A204.1 (cell line): Measurements from ENCODE around the gene MUC2.

Experiments used
- FAIRE-seq: peaks from 2 replicates; lab custom pipeline; 2012; peaks lifted over from hg19 to GRCh38; lab: Jason Lieb, UNC

MUC2 gene

DNA sequence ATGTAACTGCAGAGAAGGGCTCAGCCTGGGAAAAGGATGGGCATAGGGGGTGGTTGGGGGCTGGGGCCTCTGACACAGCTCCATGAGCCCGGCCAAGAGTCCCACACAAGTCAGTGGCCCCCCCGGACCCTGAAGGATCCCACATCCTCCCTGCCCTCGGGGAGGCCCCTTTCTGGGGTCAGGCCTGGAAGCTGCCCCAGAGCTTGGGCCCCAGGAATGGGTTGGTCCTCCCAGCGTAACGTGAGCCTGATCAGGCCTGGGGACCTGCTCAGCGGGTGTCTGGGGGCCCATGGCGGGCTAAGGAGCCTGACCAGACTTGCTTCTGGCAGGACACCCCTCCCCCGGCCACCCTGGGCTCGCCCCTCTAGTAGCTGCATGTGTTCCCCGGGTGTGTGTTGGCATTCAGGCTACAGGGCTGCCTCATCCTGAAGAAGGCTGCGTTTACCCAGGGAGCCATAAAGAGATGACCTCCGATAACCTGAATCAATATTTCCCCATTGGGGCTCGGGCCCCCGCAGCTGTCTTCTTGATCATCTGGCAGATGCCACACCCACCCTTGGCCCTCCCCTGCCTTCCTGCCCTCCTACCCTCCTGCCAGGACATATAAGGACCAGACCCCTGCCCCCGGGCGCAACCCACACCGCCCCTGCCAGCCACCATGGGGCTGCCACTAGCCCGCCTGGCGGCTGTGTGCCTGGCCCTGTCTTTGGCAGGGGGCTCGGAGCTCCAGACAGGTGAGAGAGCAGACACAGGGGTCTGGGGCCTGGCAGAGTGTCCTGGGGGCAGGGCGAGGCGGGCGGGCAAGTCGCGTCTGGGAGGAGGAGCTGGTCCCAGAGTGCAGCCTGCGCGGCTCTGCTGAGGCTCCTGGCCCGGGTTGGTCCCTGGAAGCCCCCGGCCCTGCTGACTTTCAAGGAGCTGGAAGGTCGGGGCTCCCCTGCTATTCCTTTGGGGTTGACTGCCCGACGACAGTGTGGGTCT lies at the start of gene MUC2:
Gene MUC2 (plus strand): TSS at position 631 of the 978 bp plus-strand sequence.
- no peak for FAIRE-seq

DNA sequence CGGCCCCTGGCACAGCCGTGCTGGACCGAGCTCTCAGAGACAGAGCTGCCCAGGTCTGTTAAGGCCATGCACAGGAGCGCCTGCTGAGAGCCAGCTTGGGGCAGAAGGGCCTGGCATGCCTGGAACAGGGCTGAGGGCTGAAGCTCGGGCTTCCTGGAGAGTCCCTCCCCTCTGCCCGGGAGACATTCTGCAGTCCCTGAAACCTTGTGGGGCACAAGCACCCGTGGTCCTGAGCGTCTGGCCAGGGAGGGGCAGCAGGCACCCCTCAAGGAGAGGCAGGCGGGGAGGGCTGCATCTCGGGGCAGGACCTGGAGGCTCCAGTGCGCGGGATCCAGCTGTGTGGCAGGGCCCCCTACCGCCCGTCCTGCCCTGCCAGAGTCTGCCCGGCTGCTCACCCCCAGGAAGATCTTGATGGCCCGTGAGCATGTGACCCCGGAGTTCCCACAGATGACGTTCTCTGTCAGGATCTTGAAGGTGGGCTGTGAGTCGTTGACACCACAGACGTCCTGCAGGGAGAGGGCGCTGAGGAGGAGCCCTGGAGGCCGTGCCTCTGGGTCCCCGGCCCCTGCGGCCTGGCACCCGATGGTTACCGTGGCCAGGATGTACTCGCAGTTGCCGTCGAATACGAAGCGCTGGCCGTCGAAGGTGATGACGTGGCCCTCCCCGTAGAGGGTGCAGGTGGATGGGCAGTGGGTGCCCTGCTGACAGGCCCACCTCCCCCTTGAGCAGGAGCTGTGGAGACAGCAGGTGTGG lies 49.1 kb upstream of the MUC2 start:
- FAIRE-seq, result no peak

DNA sequence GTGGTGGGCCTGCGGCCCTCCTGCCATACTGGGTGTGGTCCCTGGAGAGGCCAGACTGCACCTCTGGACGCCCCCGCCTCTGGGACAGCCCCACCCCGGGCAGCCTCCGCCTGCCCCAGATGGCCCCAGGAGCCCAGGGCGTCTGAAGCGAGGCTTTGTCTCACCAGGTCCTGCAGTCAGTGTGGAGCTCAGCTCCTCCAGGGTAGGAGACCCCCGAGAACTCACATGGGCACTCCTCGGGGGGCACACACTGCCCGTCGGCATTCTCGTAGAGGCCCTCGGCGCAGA lies 48.6 kb upstream of the MUC2 start:
- no peak for FAIRE-seq

DNA sequence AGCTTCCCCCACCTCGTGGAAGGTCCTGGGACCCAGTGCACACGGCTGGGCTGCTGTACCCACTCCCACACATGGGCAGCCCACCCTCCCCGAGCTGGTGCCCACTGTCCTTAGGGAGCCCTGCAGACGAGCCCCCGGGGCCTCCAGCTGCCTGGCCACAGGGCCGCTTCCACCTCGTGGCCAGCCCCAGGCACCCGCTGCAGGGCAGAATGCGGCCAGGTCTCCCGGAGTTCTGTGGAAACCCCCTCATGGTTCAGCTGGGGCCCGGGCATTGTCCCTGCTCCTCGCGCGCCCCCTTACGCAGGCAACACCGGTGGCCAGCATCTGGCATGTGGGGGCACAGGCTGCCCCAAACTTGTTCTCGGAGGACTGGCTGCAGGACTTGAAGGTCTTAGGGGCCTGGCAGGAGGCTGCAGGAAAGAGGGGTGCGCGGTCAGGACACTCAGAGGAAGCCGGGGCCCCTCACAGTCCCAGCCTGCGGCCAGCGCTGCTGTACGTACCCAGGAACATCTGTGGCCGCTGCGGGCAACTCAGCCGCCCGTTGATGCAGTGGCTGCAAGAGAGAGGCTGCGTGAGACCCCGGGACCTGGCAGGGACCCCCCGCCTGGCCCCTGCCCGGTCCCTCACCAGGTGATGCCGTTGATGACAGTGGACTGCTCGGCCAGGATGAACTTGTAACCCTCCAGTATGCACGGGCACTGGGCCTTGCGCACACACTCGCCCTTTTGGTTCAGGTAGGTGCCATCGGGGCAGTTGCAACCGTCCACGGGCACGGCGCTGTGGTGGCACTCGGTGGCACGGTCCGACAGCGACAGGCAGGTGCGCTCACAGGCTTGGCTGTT lies 47.8 kb upstream of the MUC2 start:
- no peak for FAIRE-seq

DNA sequence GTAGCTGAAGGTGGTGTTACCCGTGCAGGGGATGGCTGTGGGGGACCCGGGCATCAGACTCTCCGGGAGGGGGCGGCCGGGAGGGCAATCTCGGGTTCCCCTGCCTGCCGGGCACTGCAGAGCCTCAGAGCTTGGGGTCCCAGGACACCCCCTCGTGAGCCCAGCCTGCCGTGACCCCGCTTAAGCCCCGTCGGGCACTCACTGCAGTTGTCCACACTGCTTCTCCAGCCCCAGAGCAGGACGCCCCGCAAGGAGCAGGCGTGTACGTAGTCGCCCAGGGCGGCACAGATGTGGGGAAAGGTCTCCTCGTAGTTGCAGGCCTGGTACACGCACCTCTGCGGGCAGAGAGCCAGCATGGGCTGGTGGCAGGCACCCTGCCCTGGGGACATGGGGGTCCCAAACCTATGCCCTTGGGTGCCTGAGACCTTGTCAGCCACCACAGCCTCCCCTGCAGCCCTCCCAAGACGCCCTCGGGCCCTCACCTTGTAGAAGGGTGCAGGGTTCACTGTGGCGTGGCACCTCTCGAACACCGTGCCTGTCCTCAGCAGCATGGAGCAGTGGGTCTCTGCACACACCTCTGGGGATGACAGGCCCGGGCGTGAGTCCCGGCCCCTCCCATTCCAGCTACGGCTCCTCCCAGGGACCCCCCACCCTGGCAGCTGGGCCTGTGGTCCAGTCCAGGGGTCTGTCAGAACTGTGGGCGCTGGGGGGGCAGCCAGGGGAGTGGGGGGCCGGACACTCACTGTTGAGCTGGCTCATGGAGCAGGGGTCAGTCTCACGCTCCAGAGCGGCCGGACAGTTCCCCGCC lies 47.0 kb upstream of the MUC2 start:
- FAIRE-seq, result no peak

DNA sequence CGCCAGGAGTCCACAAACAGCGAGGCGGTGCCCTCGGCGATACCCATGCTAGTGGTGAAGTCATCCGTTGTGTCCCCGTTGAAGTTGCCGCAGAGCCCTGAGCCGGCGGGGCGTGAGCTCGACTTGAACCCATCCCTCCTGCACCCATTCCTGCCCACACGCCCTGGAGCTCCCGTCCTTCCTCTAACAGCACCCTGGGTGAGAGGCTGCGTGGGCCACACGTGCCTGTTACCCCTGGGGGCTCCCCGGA lies 46.5 kb upstream of the MUC2 start:
- no peak for FAIRE-seq

DNA sequence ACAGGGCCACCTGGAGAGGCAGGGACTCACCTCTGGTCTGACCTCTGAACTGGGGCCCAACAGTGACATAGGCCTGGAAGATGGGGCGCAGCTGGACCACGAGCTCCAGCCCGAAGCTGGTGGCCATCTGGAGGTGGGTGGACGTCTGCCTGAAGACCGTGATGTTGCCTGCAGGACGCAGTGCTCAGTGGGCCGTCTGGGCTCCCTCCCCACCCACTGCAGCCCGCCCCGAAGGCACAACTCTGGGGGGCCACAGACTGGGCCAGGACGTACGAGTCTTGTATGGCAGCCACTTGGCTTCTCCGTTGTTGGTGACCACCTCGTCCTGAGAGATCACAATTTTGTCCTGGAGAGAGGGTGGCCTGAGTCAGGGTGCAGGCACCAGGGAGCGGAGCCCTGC lies 46.1 kb upstream of the MUC2 start:
- no peak for FAIRE-seq

DNA sequence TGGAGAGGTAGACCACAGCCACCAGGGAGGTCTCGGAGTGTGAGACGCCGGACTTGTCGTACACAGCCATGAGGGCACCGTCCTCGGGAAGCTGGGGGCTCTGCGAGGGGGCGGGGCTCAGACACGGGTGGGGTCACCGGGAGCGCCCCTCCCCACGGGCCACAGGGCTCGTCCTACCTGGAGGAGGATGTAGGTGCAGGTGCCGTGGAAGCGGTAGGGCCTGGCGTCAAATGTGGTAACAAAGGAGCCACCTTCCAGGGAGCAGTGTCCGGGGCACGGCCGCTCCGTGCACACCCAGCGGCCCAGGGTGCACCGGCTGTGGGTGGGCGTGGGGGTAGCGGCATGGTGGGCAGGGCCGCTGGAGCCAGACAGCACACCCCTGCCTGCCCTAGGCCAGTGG lies 45.6 kb upstream of the MUC2 start:
- no peak for FAIRE-seq

DNA sequence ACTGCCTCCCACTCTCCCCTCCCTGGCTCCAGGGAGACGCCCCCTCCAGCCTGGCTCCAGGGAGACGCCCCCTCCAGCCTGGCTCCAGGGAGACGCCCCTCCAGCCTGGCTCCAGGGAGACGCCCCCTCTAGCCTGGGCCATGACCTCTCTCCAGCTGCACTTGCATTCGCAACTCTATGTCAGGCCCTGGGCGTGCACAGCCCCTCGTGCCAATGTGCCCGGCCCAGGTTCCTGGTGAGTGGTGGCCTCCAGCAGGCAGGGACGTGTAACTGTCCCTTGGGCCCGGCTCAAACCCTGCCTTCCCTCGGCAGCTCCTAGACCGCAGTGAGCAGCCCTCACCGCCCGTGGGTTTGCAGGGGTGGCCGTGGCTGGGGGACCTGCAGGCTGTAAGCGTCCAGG lies 45.0 kb upstream of the MUC2 start:
- no peak for FAIRE-seq

DNA sequence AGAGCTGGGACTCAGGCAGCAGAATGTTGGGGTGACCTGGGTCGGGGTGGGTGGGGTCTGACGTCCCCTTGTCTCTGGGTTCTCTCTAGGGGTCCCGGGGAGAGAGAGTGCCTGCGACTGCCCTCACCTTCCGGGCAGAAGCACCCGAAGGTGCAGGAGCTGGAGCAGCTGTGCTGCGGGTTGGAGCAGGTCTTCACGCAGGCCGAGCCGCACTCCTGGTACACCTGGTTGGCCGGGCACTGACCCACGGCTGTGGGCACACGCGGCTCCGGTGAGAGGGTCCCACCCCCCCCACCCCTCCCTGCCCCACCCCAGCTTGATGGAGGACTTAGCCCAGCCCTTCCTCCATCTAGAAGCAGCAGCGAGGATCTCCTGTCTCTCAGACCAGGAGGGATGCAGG lies 44.6 kb upstream of the MUC2 start:
- FAIRE-seq, result no peak

DNA sequence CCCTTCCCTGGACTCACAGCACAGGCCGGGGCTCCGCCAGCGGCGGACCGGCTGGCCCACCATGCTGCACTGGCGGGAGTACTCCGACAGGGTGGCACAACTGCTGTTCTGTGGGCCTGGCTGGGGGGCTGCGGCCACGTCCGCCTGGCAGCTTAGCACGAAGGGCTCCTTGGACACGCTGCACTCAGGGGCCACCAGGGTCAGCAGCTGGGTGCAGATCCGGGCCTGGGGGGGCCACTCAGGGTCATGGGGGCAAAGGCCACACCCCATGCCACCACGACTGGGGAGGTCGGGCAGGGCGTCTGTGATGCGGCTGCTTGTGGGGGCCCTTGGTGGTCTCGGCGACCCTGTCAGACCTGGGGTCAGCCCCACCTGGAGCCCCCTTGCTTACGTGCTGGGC lies 44.1 kb upstream of the MUC2 start:
- FAIRE-seq, result no peak

DNA sequence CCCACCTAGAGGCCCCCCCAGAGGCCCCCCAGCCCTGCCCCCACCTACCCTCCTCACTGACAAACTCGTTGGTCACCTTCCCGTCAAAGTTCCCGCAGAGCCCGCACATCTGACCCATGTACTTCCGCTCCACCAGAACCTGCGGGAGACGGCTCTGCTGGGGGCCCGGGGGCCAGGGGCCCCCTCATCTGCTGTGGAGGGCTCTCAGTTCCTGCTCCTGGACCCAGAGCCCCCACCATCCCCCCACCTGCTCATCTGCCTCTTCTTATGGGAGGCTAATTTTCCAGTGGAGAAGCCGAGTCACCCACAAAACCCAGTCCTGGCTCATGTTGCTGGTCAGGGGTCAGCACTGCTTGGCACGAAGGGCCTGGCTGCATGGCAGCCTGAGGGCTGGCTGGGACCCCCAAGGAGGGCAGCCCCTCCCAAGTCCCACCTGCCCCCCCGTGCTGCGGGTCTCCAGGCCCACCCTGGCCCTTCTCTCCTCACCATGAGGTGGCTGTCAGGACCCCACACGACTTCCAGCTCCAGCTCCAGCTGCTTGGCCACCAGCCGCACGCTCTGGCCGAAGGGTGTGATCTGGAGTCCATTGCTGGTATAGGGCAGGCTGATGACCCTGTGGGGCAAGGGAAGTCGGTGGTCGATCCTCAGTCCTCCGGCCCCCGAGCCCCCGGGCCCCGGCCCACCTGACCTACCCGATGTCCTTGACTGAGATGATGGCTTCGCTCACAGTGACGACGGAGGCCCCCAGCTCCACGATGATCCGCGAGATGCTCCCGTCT lies 43.4 kb upstream of the MUC2 start:
- no peak for FAIRE-seq

DNA sequence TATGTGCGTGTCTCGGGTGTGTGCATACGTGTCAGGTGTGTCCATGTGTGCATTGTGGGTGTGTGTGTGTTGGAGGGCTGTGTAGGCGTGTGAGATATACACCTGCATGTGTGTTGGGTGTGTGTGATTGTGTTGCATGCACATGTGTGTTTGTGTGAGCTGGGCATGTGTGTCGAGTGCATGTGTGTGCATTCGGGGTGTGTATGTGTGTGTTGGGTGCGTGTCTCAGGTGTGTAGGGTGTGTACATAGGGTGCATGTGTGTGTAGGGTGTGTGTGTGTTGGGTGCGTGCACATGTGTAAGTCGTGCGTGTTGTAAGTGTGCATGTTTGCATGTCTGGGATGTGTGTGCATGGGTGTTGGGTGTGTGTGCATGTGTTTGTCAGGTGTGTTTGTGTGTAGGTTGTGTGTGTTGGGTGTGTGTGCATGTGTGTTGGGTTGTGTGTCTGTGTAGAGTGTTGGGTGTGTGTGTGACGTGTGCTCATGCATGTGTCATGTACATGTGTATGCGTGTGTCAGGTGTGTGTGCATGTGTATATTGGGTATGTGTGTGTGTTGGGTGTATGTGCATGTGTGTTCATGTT lies 42.3 kb upstream of the MUC2 start:
- no peak for FAIRE-seq

DNA sequence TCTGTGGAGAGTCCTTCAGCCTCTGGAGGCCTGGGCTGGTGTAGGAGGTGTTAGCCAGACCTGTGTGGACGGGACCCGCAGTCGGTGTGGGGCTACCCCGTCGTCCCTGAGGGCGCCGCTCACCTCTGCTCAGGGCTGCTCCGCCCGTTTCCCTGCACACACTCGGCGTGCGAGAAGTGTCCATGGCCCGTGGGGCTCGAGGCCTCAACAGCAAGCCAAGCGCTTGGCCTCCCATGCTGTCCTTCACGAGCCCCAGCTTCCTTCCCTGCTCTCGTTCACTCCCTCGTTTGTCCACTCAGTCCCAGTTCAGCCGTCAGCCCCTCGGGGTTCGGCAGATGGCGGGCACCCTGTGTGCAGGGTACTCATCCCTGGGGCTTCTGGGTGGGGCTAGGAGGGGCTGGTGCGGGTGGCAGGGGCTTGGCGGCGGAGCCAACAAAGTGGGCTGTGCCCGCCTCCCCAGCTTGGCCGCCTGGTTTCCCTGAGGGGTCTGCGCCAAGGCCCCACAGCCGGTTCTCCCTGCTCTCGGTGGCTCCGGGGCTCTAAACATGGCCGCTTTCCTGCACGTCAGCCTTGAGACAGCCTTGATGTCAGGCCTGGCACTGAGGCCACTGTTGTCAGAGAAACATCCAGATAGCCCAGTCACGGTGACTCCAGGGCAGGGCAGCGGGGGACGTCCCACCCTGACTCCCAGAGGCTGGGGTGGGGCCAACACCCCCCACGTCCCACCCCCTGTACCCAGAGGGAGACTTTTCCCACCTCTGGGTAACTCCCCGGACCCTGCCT lies 41.5 kb upstream of the MUC2 start:
- FAIRE-seq, result no peak

DNA sequence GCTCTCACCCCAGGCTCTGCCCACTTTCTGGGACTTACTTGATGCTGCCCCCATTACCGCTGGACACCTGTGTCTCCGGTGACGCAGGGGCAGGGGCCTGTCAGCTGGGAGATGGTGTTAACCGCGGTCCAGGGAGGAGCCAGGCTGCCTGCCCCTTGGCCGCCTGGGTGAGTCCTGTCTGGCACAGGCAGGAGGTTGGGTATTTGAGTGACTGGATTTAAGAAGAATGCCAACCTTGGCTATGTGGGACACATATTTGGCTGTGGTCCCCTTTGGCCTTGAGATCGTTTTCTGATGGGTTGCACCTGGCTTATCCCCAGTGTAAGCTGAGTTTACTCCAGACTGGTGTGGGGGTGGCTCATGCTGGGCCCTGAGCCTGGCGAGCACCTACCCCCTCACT lies 40.7 kb upstream of the MUC2 start:
- FAIRE-seq, result no peak

DNA sequence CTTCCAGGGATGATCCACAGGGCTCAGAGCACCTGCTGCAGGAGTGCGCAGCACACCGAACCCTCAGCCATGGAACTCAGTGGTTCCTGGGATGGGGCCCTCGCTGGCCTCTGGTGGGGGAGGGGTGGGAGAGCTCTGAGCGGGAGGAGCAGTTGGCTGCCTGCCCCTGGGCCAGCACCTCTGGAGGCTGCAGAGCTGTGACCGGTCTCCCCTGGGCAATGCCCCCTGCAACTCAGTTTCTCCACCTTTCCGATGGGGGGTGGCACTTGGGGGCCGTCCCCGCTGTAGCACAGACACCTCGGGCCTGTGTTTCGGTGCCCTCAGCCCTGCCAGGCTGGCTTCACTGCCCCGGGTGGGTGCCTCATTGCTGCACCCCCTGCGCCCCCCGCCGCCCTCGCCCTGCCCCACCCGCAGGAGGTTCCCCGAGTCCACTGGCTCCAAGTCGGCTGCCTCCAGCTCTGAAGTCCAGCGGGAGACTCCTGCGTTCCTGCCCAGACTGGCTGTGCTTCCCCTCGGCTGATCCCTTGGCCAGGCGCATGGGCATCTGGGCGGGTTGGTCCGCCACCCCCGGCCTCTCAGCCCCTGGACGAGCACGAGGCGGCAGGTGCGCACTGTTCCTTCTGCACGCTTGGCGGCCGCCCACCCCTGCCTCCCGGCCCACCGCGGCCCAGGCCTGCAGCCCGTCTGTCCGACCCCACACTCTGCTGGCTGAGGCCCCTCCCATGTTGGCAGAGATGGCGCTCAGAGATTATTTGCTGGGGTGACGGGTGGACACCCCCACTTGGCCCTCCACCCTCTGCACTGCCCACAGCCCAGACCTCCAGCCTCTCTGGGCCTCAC lies 40.0 kb upstream of the MUC2 start:
- no peak for FAIRE-seq

DNA sequence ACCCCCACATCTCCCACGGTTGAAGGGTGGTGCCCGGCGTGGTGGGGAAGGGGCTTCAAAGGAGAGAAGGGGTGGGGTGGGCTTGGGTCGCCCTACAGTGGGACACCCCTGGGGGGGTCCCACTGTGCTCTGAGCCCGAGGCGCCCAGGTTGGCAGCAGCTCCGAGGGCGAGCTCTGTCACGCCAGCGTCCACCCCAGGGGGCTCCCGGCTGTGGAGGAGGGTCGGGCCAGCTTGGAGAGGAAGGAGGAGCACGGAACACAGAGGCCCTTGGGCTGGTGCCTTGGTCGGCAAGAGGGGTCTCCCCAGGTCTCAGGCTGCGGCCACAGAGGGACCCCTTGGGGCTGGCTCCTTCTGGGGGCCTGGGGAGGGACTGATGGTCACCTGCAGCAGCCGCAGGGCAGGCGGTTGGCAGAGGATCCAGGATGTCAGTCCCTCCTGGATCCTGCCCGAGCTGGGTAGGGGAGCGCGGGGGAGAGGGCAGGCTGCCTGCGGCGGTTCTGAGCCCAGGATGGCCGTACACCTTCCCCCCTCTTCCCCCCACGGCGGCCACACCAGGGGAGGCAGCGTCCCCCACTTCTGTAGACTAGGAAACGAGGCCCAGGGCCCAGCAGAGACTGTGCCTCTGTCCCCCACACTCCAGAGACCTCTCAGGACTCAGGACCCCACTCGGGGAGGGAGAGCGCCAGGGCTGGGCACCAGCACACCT lies 38.9 kb upstream of the MUC2 start:
- no peak for FAIRE-seq

DNA sequence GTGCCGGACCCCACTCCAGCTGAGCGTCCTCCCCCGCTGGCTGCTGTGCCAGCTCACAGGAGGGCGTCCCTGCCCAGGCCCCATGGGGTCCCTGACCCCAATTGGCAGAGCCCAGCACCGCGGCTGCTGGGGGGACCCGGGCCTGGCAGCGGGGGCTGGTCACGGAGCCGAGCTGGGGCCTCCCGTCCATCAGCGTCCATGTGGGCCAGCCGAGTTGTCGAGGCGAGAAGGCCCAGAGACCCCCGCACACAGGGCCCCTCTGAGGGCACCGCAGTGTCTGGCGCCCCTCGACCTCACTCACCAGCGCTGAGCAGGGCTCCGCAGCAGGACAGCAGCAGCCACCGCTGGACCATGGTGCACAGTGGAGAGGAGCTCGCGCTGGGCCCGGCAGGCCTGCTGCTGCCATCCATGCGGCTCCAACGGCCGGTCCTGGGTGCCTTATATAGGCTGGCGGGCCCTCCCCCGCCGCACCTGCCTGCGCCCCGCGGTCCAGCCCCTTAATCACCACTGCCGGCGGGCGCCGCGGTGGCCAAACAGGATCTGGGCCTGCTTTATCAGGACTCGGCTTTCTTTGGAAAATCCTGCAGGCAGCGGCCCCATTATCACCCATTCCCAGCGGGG lies 38.3 kb upstream of the MUC2 start, which contains the start of gene MUC6:
Gene MUC6 (minus strand): TSS at position 416 of the 621 bp plus-strand sequence. CDS start 63 bp downstream, at position 353.
- FAIRE-seq, result no peak
